Karpas-422 (cell line): Measurements from ENCODE around the gene MACROD2. TPM values are rescaled to one million over a fixed set of nuclear protein-coding genes. Genes with fewer than 3 reads are reported as not detected.

Experiments used
- DNase-seq: peaks from one replicate; pipeline ENCODE4 v3.0.0-alpha.2; 2015
- H2AFZ ChIP-seq: fragments of 200-600 bp; sonication (generic); 2 replicates; pipeline ENCODE4 v1.6.1; 2014; ENCODE audit warnings: antibody characterized with exemption, low read length, mixed read lengths
- H3K27ac ChIP-seq: fragments of 200-600 bp; sonication (generic); 2 replicates; pipeline ENCODE4 v1.5.1; 2014; ENCODE audit warnings: mild to moderate bottlenecking, low read length, moderate library complexity
- H3K27me3 ChIP-seq: fragments of 200-600 bp; sonication (generic); 2 replicates; pipeline ENCODE4 v1.6.1; 2014; ENCODE audit warnings: low read length, mixed read lengths
- H3K36me3 ChIP-seq: fragments of 200-600 bp; sonication (generic); 2 replicates; pipeline ENCODE4 v1.6.1; 2014; ENCODE audit warnings: low read length, mixed read lengths; ENCODE audit not compliant: insufficient read depth
- H3K4me1 ChIP-seq: fragments of 200-600 bp; sonication (generic); 2 replicates; pipeline ENCODE4 v1.6.1; 2014; ENCODE audit warnings: mild to moderate bottlenecking, low read length, mixed read lengths
- H3K4me2 ChIP-seq: fragments of 200-600 bp; sonication (generic); 2 replicates; pipeline ENCODE4 v1.6.1; 2014; ENCODE audit warnings: low read length, low read depth, mild to moderate bottlenecking; ENCODE audit not compliant: poor library complexity, severe bottlenecking
- H3K4me3 ChIP-seq: fragments of 200-600 bp; sonication (generic); 2 replicates; pipeline ENCODE4 v1.5.1; 2014; ENCODE audit warnings: mild to moderate bottlenecking, antibody characterized with exemption, low read length, mixed read lengths
- H3K79me2 ChIP-seq: fragments of 200-600 bp; sonication (generic); 2 replicates; pipeline ENCODE4 v1.6.1; 2014; ENCODE audit warnings: mild to moderate bottlenecking, low read length, mixed read lengths
- H3K9ac ChIP-seq: fragments of 200-600 bp; sonication (generic); 2 replicates; pipeline ENCODE4 v1.6.0; 2014; ENCODE audit warnings: low read length
- H3K9me2 ChIP-seq: fragments of 200-600 bp; sonication (generic), shearing (Covaris generic); replicated peaks from 2 replicates; pipeline ENCODE4 v1.6.0; 2014; ENCODE audit warnings: mild to moderate bottlenecking, low read length, moderate library complexity; ENCODE audit not compliant: insufficient read depth
- H3K9me3 ChIP-seq: fragments of 300-700, 200-600 bp; sonication (generic); 2 replicates; pipeline ENCODE4 v1.6.1; 2014; ENCODE audit warnings: low read length, mixed read lengths
- H4K20me1 ChIP-seq: fragments of 200-600 bp; sonication (generic); 2 replicates; pipeline ENCODE4 v1.6.1; 2014; ENCODE audit warnings: mild to moderate bottlenecking, antibody characterized with exemption, low read length, low read depth; ENCODE audit not compliant: insufficient read depth
- total RNA-seq: library from RNA; depleted of rRNA; stranded (reverse); fragments of >200 nt; shearing (Covaris generic); gene quantifications from 2 replicates; pipeline ENCODE4 v1.2.3, GENCODE V29; 2014; ENCODE audit warnings: low replicate concordance

The MACROD2 gene
- total RNA-seq, 1 experiment from 2014 or later = 0.15 TPM

GRCh38 chr20:15395457-15395856 lies 1400.1 kb downstream of the MACROD2 start:
- Histone ChIP-seq H2AFZ (no peak overlapping the region), H3K9me3 (no peaks in the 10 kb centered on the region), H3K4me2 (no peak overlapping the region), H3K9ac (no peak overlapping the region), H3K4me1 (no peaks in the 10 kb centered on the region), H3K79me2 (no peaks in the 10 kb centered on the region), H3K27me3 (no peaks in the 10 kb centered on the region), H3K36me3 (no peaks in the 10 kb centered on the region), H3K9me2 (0 out of 2 replicates have a peak, but pooled peaks cover 2% of the 10 kb centered on the region), H3K27ac (no peak overlapping the region), H4K20me1 (no peaks in the 10 kb centered on the region), H3K4me3 (no peak overlapping the region)
- DNase-seq = no peak

- Histone ChIP-seq H2AFZ (no peak overlapping the region), H3K4me3 (no peak overlapping the region), H3K4me2 (no peak overlapping the region), H3K9me3 (no peaks in the 10 kb centered on the region), H3K9ac (no peak overlapping the region), H3K36me3 (no peaks in the 10 kb centered on the region), H3K4me1 (no peaks in the 10 kb centered on the region), H3K79me2 (no peaks in the 10 kb centered on the region), H4K20me1 (no peaks in the 10 kb centered on the region), H3K27me3 (no peaks in the 10 kb centered on the region), H3K27ac (no peak overlapping the region), H3K9me2 (0 out of 2 replicates have a peak, but pooled peaks cover 2% of the 10 kb centered on the region)
- DNase-seq = no peak
Observed at GRCh38 chr20:15396026-15396425, 1400.7 kb downstream of the MACROD2 start.

GRCh38 chr20:15396900-15397299 lies 1401.6 kb downstream of the MACROD2 start:
- Histone ChIP-seq H3K27ac (no peak overlapping the region), H4K20me1 (no peaks in the 10 kb centered on the region), H2AFZ (no peak overlapping the region), H3K36me3 (no peaks in the 10 kb centered on the region), H3K79me2 (no peaks in the 10 kb centered on the region), H3K9me3 (no peaks in the 10 kb centered on the region), H3K4me3 (no peak overlapping the region), H3K9me2 (0 out of 2 replicates have a peak, but pooled peaks cover 2% of the 10 kb centered on the region), H3K4me1 (no peaks in the 10 kb centered on the region), H3K27me3 (no peaks in the 10 kb centered on the region), H3K9ac (no peak overlapping the region), H3K4me2 (no peak overlapping the region)
- DNase-seq = no peak

GRCh38 chr20:15399781-15400180 lies 1404.5 kb downstream of the MACROD2 start:
- no peaks in the 10 kb centered on the region; the same call in 1 of the 2 replicates for H3K27me3 ChIP-seq
- H3K79me2 ChIP-seq = no peaks in the 10 kb centered on the region
- no peak for DNase-seq

GRCh38 chr20:15406072-15406471 lies 1410.8 kb downstream of the MACROD2 start:
- H3K36me3 ChIP-seq = no peaks in the 10 kb centered on the region
- no peak for DNase-seq
- no peaks in the 10 kb centered on the region for H3K79me2 ChIP-seq
- H3K9me3 ChIP-seq = no peaks in the 10 kb centered on the region
- H3K4me2 ChIP-seq = no peak overlapping the region
- no peak overlapping the region for H3K9ac ChIP-seq
- H2AFZ ChIP-seq = no peak overlapping the region
- no peak overlapping the region for H3K27ac ChIP-seq
- no peak overlapping the region for H3K4me3 ChIP-seq
- no peaks in the 10 kb centered on the region for H3K4me1 ChIP-seq
- no peaks in the 10 kb centered on the region for H4K20me1 ChIP-seq
- no peaks in the 10 kb centered on the region for H3K9me2 ChIP-seq
- no peaks in the 10 kb centered on the region; the same call in 1 of the 2 replicates for H3K27me3 ChIP-seq

More at GRCh38 chr20:15399781-15400180, 1404.5 kb downstream of the MACROD2 start:
- H3K4me3 ChIP-seq = no peak overlapping the region
- H3K9ac ChIP-seq = no peak overlapping the region
- no peaks in the 10 kb centered on the region for H3K9me3 ChIP-seq
- no peaks in the 10 kb centered on the region for H3K36me3 ChIP-seq
- no peak overlapping the region for H3K4me2 ChIP-seq
- H2AFZ ChIP-seq = no peak overlapping the region
- no peaks in the 10 kb centered on the region for H3K4me1 ChIP-seq
- no peak overlapping the region for H3K27ac ChIP-seq
- H4K20me1 ChIP-seq = no peaks in the 10 kb centered on the region
- H3K9me2 ChIP-seq = no peaks in the 10 kb centered on the region

- no peaks in the 10 kb centered on the region for H4K20me1 ChIP-seq
- no peak overlapping the region for H3K4me3 ChIP-seq
- no peaks in the 10 kb centered on the region for H3K79me2 ChIP-seq
- no peak overlapping the region for H3K9ac ChIP-seq
- no peaks in the 10 kb centered on the region for H3K36me3 ChIP-seq
- H3K27ac ChIP-seq = no peak overlapping the region
- H3K4me2 ChIP-seq = no peak overlapping the region
- no peak overlapping the region for H2AFZ ChIP-seq
- H3K4me1 ChIP-seq = no peaks in the 10 kb centered on the region
- no peaks in the 10 kb centered on the region for H3K9me2 ChIP-seq
- no peaks in the 10 kb centered on the region for H3K9me3 ChIP-seq
- DNase-seq = no peak
- no peaks in the 10 kb centered on the region for H3K27me3 ChIP-seq
Observed at GRCh38 chr20:15411781-15412180, 1416.5 kb downstream of the MACROD2 start.

- Histone ChIP-seq H3K27me3 (no peaks in the 10 kb centered on the region), H3K9ac (no peak overlapping the region), H3K9me3 (no peaks in the 10 kb centered on the region), H3K36me3 (no peaks in the 10 kb centered on the region), H3K27ac (no peak overlapping the region), H2AFZ (no peak overlapping the region), H3K79me2 (no peaks in the 10 kb centered on the region), H4K20me1 (no peaks in the 10 kb centered on the region), H3K9me2 (no peaks in the 10 kb centered on the region), H3K4me2 (no peak overlapping the region), H3K4me1 (no peaks in the 10 kb centered on the region), H3K4me3 (no peak overlapping the region)
- no peak for DNase-seq
Observed at GRCh38 chr20:15415908-15416307, 1420.6 kb downstream of the MACROD2 start.

- H3K27ac ChIP-seq = no peak overlapping the region
- H3K4me3 ChIP-seq = no peak overlapping the region
- no peaks in the 10 kb centered on the region for H3K9me3 ChIP-seq
- H3K36me3 ChIP-seq = no peaks in the 10 kb centered on the region
- H3K9me2 ChIP-seq = no peaks in the 10 kb centered on the region
- H2AFZ ChIP-seq = no peak overlapping the region
- H3K9ac ChIP-seq = no peak overlapping the region
- H3K4me1 ChIP-seq = no peaks in the 10 kb centered on the region
- H3K4me2 ChIP-seq = no peak overlapping the region
- no peaks in the 10 kb centered on the region for H4K20me1 ChIP-seq
- DNase-seq = no peak
- H3K79me2 ChIP-seq = no peaks in the 10 kb centered on the region
- H3K27me3 ChIP-seq = no peaks in the 10 kb centered on the region
Observed at GRCh38 chr20:15419856-15420255, 1424.5 kb downstream of the MACROD2 start.

GRCh38 chr20:15422966-15423365 lies 1427.7 kb downstream of the MACROD2 start:
- Histone ChIP-seq H2AFZ (no peak overlapping the region), H3K9me2 (no peaks in the 10 kb centered on the region), H3K4me1 (no peaks in the 10 kb centered on the region), H3K4me2 (no peak overlapping the region), H3K9ac (no peak overlapping the region), H3K9me3 (no peaks in the 10 kb centered on the region), H3K4me3 (no peak overlapping the region), H3K36me3 (no peaks in the 10 kb centered on the region), H3K79me2 (no peaks in the 10 kb centered on the region), H3K27me3 (no peaks in the 10 kb centered on the region), H3K27ac (no peak overlapping the region), H4K20me1 (no peaks in the 10 kb centered on the region)
- DNase-seq = no peak
